SK-N-SH treated with all-trans-retinoic acid at 6 μM for 48 hours (cell line): ENCODE data around the gene YIPF7.

Experiments used
- ARNTL ChIP-seq: fragments of 450-650 bp; formaldehyde crosslinking; IDR thresholded peaks from 2 replicates; pipeline ENCODE4 v1.5.0; 2020; ENCODE audit warnings: low read depth, mild to moderate bottlenecking, moderate library complexity, borderline replicate concordance
- CSDC2 ChIP-seq: fragments of 250-450 bp; sonication (Bioruptor Pico); IDR thresholded peaks from 2 replicates; pipeline ENCODE4 v1.5.0; 2020; ENCODE audit warnings: mild to moderate bottlenecking, moderate library complexity
- GLIS3 ChIP-seq: fragments of 250-450 bp; sonication (Bioruptor Pico); IDR thresholded peaks from 2 replicates; pipeline ENCODE4 v1.5.0; 2020; ENCODE audit warnings: mild to moderate bottlenecking, moderate library complexity
- ISL1 ChIP-seq: fragments of 250-450 bp; sonication (Bioruptor Pico); IDR thresholded peaks from 2 replicates; pipeline ENCODE4 v2.1.2; 2022; ENCODE audit warnings: mild to moderate bottlenecking, moderate library complexity
- PPARA ChIP-seq: fragments of 250-450 bp; sonication (Bioruptor Pico); IDR thresholded peaks from 2 replicates; pipeline ENCODE4 v1.5.0; 2020; ENCODE audit warnings: mild to moderate bottlenecking, borderline replicate concordance
- RARB ChIP-seq: fragments of 250-450 bp; sonication (Bioruptor Pico); IDR thresholded peaks from 2 replicates; pipeline ENCODE4 v1.8.0; 2021; ENCODE audit warnings: mild to moderate bottlenecking, moderate library complexity
- SNAI2 ChIP-seq: fragments of 250-450 bp; sonication (Bioruptor Pico); IDR thresholded peaks from 2 replicates; pipeline ENCODE4 v1.5.0; 2020; ENCODE audit warnings: mild to moderate bottlenecking, moderate library complexity
- TCF4 ChIP-seq: fragments of 250-450 bp; sonication (Bioruptor Pico); IDR thresholded peaks from 2 replicates; pipeline ENCODE4 v1.8.0; 2021; ENCODE audit warnings: mild to moderate bottlenecking, moderate library complexity, borderline replicate concordance
- ZFP3 ChIP-seq: fragments of 250-450 bp; sonication (Bioruptor Pico); IDR thresholded peaks from 2 replicates; pipeline ENCODE4 v1.5.0; 2020; ENCODE audit warnings: mild to moderate bottlenecking, moderate library complexity
- ZFP30 ChIP-seq: fragments of 450-650 bp; formaldehyde crosslinking; IDR thresholded peaks from 2 replicates; pipeline ENCODE4 v1.5.0; 2022; ENCODE audit warnings: mild to moderate bottlenecking, moderate library complexity
- ZNF70 ChIP-seq: fragments of 450-650 bp; formaldehyde crosslinking; IDR thresholded peaks from 2 replicates; pipeline ENCODE4 v1.5.0; 2020; ENCODE audit warnings: mild to moderate bottlenecking, moderate library complexity
- TF ChIP-seq, protein P1 (sequence below): fragments of 250-450 bp; sonication (Bioruptor Pico); IDR thresholded peaks from 2 replicates; pipeline ENCODE4 v1.8.0; 2020; ENCODE audit warnings: mild to moderate bottlenecking, moderate library complexity, borderline replicate concordance
- TF ChIP-seq, protein P2 (sequence below): fragments of 250-450 bp; sonication (Bioruptor Pico); IDR thresholded peaks from 2 replicates; pipeline ENCODE4 v1.8.0; 2021; ENCODE audit warnings: low read depth, mild to moderate bottlenecking, moderate library complexity, borderline replicate concordance

DNA sequence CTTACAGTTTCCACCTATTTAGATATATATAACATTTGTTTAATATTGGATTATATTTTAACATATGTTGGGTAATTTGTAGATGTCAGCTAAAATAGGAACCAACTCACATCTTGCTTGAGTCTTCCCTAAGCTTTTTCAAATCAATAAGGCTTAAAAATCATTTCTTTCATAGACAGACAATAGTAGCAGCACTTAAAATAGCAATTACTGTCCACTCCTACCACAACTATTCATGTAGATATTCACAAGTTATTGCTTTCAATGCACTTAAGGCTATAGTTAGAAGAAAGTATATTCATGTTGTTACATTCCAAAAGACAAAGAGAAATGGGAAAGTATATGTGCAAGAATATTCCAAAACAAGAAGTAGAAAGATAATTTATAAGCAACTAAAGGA is 71.2 kb downstream of the YIPF7 start:
- TF ChIP-seq SNAI2 (CRISPR knock-in tag) (no peak), GLIS3 (CRISPR knock-in tag) (no peak), ZNF70 (CRISPR knock-in tag) (no peak), ISL1 (CRISPR knock-in tag) (no peak), ARNTL (CRISPR knock-in tag) (no peak), PPARA (CRISPR knock-in tag) (no peak), CSDC2 (no peak), TCF4 (CRISPR knock-in tag) (no peak), ZFP30 (no peak), RARB (CRISPR knock-in tag) (no peak), ZFP3 (CRISPR knock-in tag) (no peak)
- TF ChIP-seq, protein P1, sequence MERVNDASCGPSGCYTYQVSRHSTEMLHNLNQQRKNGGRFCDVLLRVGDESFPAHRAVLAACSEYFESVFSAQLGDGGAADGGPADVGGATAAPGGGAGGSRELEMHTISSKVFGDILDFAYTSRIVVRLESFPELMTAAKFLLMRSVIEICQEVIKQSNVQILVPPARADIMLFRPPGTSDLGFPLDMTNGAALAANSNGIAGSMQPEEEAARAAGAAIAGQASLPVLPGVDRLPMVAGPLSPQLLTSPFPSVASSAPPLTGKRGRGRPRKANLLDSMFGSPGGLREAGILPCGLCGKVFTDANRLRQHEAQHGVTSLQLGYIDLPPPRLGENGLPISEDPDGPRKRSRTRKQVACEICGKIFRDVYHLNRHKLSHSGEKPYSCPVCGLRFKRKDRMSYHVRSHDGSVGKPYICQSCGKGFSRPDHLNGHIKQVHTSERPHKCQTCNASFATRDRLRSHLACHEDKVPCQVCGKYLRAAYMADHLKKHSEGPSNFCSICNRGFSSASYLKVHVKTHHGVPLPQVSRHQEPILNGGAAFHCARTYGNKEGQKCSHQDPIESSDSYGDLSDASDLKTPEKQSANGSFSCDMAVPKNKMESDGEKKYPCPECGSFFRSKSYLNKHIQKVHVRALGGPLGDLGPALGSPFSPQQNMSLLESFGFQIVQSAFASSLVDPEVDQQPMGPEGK (CRISPR knock-in tag), result no peak
- TF ChIP-seq, protein P2, sequence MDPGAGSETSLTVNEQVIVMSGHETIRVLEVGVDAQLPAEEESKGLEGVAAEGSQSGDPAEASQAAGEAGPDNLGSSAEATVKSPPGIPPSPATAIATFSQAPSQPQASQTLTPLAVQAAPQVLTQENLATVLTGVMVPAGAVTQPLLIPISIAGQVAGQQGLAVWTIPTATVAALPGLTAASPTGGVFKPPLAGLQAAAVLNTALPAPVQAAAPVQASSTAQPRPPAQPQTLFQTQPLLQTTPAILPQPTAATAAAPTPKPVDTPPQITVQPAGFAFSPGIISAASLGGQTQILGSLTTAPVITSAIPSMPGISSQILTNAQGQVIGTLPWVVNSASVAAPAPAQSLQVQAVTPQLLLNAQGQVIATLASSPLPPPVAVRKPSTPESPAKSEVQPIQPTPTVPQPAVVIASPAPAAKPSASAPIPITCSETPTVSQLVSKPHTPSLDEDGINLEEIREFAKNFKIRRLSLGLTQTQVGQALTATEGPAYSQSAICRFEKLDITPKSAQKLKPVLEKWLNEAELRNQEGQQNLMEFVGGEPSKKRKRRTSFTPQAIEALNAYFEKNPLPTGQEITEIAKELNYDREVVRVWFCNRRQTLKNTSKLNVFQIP (CRISPR knock-in tag), result no peak
